GM13977 (cell line): ENCODE data around the gene KIR2DL3.
"Not testable (repeated sequence)": the region's sequence is repeated elsewhere in the genome, so short reads cannot be mapped to it uniquely, and the experiment has no call there.

ENCODE experiments used
- DNase-seq: peaks from one replicate; pipeline ENCODE4 v3.0.0; 2012; ENCODE audit warnings: low spot score
- in situ Hi-C: fragments of 300-500 bp; cut with MboI; formaldehyde crosslinking; loops from one replicate; pipeline ENCODE4 v1.12.0; 2022; ENCODE audit warnings: low sequenced_read_pairs, low pct_unique_long_range_greater_than_20kb, mixed read lengths, inconsistent platforms; ENCODE audit not compliant: unreplicated experiment
- TF ChIP-seq, protein P1 (sequence below): IDR thresholded peaks from 2 replicates; pipeline ENCODE4 v1.5.1; 2012; ENCODE audit warnings: mild to moderate bottlenecking, control low read depth; ENCODE audit not compliant: insufficient read depth; ENCODE audit errors: extremely low read depth, missing control alignments

KIR2DL3 gene

DNA sequence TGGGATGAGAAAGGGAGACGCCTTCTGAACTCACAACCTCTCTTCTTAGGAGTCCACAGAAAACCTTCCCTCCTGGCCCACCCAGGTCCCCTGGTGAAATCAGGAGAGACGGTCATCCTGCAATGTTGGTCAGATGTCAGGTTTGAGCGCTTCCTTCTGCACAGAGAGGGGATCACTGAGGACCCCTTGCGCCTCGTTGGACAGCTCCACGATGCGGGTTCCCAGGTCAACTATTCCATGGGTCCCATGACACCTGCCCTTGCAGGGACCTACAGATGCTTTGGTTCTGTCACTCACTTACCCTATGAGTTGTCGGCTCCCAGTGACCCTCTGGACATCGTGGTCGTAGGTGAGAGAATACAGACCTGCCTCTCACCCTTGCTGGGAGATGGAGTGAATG lies 10.8 kb upstream of the KIR2DL3 start:
- TF ChIP-seq, protein P1, sequence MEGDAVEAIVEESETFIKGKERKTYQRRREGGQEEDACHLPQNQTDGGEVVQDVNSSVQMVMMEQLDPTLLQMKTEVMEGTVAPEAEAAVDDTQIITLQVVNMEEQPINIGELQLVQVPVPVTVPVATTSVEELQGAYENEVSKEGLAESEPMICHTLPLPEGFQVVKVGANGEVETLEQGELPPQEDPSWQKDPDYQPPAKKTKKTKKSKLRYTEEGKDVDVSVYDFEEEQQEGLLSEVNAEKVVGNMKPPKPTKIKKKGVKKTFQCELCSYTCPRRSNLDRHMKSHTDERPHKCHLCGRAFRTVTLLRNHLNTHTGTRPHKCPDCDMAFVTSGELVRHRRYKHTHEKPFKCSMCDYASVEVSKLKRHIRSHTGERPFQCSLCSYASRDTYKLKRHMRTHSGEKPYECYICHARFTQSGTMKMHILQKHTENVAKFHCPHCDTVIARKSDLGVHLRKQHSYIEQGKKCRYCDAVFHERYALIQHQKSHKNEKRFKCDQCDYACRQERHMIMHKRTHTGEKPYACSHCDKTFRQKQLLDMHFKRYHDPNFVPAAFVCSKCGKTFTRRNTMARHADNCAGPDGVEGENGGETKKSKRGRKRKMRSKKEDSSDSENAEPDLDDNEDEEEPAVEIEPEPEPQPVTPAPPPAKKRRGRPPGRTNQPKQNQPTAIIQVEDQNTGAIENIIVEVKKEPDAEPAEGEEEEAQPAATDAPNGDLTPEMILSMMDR, result no peak
- DNase-seq, result no peak
- in situ Hi-C loops, result no loop called here

DNA sequence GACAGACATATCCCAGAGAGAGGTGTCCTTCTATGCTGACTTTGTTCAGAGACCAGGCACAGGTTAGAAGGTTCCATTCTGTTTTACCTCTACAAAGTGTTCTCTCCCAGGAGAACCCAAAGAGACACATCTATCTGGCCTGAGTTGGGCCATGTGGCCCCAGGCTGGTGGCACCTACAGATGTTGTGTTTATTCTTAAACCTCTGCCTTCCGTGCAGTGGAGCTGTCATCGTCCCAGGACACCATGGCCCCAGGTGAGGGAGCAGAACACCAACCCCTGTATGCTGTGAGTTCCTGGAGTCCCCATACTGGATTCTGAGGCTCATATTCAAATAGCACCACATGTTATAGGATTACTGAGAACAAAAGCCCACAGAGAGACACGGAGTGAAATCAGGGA lies 10.1 kb upstream of the KIR2DL3 start:
- DNase-seq, result no peak
- TF ChIP-seq, protein P1, result no peak
- in situ Hi-C loops, result no loop called here

DNA sequence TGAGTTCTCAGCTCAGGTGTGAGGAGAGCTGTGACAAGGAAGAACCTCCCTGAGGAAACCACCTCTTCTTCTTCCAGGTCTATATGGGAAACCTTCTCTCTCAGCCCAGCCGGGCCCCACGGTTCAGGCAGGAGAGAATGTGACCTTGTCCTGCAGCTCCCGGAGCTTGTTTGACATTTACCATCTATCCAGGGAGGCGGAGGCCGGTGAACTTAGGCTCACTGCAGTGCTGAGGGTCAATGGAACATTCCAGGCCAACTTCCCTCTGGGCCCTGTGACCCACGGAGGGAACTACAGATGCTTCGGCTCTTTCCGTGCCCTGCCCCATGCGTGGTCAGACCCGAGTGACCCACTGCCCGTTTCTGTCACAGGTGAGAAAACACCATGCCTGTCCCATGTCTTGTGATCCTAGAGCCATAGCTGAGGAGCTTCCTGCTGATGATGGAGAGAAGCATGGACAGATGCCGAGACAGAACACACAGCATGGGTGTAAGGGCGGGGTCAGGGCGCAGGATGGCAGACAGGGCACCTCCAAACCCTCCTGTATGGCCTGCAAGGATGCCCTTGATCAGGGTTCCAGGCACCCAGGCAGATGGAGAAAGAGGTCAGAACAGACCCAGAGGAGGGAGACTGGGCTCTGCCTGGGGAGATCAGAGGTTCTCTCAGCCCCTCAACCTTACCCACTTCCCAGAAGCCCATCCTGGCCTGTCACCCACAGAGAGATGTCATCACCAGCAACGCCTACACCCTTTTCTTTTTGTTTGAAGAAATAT lies 8.7 kb upstream of the KIR2DL3 start:
- no peak for DNase-seq
- in situ Hi-C loops, result no loop called here
- TF ChIP-seq, protein P1, result no peak

DNA sequence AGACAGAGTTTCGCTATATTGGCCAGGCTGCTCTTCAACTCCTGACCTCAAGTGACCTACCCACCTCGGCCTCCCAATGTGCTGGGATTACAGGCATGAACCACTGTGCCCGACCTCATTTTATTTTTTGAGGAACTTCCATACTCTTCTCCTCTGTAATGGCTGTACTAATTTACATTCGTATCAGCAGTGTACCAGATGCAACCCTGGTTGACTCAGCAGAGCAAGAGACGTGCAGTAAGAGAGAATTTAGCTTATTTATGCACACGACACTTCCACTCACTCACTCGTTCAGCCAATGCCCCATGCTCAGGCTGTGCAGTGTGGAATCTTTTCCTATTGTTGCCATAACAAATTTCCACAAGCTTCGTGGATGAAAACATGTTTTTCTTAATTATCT lies 7.1 kb upstream of the KIR2DL3 start:
- in situ Hi-C loops, result no loop called here
- no peak for DNase-seq
- TF ChIP-seq, protein P1, result no peak

DNA sequence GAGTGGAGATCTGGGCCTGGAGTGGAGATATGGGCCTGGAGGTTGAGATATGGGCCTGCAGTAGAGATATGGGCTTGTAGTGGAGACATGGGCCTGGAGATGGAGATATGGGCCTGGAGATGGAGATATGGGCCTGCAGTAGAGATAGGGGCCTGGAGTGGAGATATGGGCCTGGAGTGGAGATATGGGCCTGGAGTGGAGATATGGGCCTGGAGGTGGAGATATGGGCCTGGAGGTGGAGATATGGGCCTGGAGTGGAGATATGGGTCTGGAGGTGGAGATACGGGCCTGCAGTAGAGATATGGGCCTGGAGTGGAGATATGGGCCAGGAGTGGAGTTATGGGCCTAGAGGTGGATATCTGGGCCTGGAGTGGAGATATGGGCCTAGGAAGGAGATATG lies 402 bp downstream of the KIR2DL3 start:
- in situ Hi-C loops, result no loop called here
- DNase-seq, result no peak
- TF ChIP-seq, protein P1, result no peak

DNA sequence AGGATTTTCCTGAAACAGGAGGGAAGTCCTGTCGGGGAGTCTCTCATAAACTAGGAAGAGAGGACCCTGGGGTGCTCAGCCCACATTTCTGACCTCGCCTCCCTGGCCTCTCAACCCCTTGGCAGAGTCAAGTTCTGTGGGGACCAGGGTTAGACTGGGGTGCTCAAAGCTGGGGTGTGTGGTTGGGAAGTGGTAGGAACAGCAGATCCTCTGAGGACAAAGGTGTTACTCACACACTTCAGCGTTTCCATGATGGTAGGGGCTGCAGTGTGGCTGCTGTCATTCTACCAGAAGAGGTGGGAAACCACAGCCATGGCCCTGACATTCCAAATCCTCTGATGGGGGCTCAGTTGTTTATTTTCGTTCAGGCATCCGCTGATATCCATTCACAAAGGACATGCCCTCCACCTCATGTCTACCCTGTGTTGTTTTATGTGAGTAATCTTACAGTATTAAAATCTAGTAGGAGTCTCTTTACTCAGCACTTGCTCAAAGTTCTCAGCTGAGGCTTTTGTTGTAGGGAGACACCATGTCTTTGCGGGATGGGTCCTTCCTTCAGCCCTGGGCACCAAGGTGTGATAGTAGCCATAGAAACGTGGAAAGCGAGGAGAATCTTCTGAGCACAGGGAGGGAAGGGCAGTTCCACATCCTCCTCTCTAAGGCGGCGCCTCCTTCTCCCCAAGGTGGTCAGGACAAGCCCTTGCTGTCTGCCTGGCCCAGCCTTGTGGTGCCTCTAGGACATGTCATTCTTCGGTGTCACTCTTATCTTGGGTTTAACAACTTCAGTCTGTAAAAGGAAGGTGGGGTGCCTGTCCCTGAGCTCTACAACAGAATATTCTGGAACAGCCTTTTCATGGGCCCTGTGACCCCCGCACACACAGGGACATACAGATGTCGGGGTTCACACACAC lies 1.5 kb downstream of the KIR2DL3 start:
- in situ Hi-C loops, result no loop called here
- DNase-seq, result no peak
- TF ChIP-seq, protein P1, result no peak

DNA sequence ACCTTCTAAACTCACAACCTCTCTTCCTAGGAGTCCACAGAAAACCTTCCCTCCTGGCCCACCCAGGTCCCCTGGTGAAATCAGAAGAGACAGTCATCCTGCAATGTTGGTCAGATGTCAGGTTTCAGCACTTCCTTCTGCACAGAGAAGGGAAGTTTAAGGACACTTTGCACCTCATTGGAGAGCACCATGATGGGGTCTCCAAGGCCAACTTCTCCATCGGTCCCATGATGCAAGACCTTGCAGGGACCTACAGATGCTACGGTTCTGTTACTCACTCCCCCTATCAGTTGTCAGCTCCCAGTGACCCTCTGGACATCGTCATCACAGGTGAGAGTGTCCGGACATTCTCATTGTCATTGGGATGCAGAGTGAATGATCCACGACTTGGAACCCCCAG lies 3.6 kb downstream of the KIR2DL3 start:
- in situ Hi-C loops, DNase-seq: not testable (repeated sequence)

DNA sequence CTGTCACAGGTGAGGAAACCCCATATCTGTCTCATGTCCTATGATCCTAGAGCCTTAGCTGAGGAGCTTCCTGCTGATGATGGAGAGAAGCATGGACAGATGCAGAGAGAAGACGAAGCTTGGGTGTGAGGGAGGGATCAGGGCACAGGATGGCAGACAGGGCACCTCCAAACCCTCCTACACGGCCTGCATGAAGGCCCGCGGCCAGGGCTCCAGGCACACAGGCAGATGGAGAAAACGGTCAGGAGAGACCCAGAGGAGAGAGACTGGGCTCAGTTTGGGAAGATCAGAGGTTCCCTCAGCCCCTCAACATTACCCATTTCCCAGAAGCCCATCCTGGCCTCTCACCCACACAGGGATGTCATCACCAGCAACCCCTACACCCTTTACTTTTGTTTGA lies 5.8 kb downstream of the KIR2DL3 start:
- in situ Hi-C loops, DNase-seq: not testable (repeated sequence)

DNA sequence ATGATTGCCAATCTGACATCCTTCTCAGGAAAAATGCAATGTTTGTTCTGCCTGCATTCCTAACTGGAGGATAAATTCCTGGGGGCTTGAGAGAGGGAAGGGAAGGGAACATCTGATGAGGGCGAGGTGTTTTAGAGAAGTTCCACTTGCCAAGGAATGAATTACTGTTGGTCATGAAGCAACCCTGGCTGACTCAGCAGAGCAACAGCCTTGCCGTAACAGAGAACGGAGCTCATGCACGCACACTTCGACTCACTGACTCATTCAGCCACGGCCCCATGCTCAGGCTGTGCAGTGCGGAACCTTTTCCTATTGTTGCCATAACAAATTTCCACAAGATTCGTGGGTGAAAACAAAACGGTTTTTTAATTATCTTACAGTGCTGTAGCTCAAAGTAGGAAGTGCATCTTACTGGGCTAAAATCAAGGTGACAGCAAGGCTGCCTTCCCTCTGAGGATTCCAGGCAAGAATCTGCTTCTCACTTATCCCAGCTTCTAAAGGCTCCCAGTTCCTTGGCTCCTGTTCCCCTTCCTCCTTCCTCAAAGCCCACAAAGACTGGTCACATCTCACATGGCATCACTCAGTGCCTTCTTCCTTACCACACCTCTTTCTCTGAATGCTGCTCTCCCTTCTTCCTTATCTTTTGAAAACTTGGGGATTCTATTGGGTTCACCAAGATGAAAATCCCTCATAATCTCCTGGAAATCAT lies 9.5 kb downstream of the KIR2DL3 start:
- DNase-seq, in situ Hi-C loops: not testable (repeated sequence)

DNA sequence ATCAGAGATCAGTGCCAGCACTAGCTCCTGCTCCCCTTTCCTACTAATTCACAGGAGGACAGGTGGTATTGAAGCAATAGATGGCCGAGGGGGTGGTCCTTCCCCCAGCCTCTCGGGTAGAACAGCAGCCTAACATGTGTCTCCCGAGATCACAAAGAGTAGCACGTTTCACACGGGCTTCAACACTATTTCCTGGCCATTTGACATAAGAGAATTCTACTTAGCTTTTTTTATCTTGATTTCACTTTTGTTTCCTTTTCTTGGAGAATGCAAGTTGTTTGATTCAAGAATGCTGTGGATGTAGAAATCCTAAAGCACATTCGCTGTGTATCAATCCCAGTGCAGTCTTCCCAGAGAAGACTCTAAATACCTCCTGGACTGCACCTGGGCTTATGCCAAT lies 12.0 kb downstream of the KIR2DL3 start:
- DNase-seq, in situ Hi-C loops: not testable (repeated sequence)
